ENCODE data around the gene ZDHHC14. TPM values are rescaled to one million over a fixed set of nuclear protein-coding genes. Genes with fewer than 3 reads are reported as not detected.

Gene ZDHHC14
- total RNA-seq, 1 donor, result 7.9 TPM

- TF ChIP-seq, protein P1, sequence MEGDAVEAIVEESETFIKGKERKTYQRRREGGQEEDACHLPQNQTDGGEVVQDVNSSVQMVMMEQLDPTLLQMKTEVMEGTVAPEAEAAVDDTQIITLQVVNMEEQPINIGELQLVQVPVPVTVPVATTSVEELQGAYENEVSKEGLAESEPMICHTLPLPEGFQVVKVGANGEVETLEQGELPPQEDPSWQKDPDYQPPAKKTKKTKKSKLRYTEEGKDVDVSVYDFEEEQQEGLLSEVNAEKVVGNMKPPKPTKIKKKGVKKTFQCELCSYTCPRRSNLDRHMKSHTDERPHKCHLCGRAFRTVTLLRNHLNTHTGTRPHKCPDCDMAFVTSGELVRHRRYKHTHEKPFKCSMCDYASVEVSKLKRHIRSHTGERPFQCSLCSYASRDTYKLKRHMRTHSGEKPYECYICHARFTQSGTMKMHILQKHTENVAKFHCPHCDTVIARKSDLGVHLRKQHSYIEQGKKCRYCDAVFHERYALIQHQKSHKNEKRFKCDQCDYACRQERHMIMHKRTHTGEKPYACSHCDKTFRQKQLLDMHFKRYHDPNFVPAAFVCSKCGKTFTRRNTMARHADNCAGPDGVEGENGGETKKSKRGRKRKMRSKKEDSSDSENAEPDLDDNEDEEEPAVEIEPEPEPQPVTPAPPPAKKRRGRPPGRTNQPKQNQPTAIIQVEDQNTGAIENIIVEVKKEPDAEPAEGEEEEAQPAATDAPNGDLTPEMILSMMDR (IDR thresholded peaks at IDR 0.05; ENCODE audit: insufficient read depth, low read length), result no peak
- H3K4me3 ChIP-seq (ENCODE audit: low read depth, low read length), result no peak overlapping the region
- peak; percentile 28 for DNase-seq (ENCODE audit: low read depth)
These were observed 223.8 kb downstream of the ZDHHC14 start for GRCh38 chr6:157604816-157605215.

DNA sequence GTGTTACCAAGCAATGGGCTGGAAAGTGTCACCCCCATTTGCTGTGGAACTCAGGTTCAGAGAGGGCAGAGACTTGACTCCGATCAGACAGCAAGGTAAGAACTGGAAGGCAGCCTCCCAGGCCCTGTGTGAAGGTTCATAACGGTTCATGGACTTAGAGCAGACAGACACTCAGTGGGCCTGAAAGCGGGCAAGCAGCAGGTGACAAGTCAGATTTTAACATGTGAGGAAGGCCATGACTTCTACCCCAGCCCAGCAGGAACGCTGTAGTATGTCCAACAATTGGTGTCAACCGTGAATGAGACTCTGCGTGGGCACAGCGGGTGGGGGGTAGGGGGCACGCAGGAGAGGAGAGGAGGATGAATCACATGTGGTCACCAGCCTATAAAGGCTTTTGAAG is 224.5 kb downstream of the ZDHHC14 start:
- no peak overlapping the region for H3K4me3 ChIP-seq (ENCODE audit: low read depth, low read length)
- DNase-seq (ENCODE audit: low read depth), result no peak
- TF ChIP-seq, protein P1 (IDR thresholded peaks at IDR 0.05; ENCODE audit: insufficient read depth, low read length), result no peak

GRCh38 chr6:157606516-157606915 is 225.5 kb downstream of the ZDHHC14 start:
- DNase-seq (ENCODE audit: low read depth), result no peak
- TF ChIP-seq, protein P1 (IDR thresholded peaks at IDR 0.05; ENCODE audit: insufficient read depth, low read length), result no peak
- no peak overlapping the region for H3K4me3 ChIP-seq (ENCODE audit: low read depth, low read length)

DNA sequence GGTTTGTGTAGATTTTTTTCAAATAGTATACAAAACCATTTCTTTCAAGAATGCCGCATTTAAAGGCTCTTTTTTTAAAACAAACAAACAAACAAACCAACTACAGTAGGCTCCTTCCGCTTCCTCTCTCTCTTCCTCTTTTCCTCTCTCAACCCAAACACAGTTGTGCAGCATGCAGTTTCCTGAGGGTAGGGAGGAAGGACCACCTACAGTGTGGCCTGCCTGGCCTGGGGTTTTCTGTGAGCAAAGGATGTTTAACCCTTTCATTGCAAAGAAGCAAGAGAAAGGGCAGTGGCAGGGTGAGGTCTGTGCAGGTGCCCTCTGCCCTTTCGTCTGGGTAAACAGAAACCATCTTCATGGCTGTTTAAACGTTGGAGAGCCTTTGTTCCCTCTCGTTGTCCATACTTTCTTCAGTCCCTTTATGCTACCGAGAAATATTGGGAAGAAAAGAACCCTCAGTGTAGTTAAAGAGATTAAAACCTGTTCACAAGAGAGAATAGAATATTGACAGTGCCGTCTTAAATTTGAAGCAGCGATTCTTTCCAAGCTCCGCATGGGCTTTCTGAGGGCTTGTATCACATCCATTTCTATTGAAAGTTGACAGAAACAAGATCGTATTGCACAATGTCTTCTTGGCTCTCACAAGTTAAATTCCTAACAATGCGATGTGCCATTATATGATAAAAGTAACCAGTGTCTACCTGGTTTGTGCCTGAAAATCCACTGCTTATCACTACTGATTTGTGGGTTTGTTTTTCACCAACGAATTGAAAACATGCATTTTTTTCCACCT is 226.5 kb downstream of the ZDHHC14 start:
- no peak overlapping the region for H3K4me3 ChIP-seq (ENCODE audit: low read depth, low read length)
- no peak for DNase-seq (ENCODE audit: low read depth)
- TF ChIP-seq, protein P1 (IDR thresholded peaks at IDR 0.05; ENCODE audit: insufficient read depth, low read length), result no peak

DNA sequence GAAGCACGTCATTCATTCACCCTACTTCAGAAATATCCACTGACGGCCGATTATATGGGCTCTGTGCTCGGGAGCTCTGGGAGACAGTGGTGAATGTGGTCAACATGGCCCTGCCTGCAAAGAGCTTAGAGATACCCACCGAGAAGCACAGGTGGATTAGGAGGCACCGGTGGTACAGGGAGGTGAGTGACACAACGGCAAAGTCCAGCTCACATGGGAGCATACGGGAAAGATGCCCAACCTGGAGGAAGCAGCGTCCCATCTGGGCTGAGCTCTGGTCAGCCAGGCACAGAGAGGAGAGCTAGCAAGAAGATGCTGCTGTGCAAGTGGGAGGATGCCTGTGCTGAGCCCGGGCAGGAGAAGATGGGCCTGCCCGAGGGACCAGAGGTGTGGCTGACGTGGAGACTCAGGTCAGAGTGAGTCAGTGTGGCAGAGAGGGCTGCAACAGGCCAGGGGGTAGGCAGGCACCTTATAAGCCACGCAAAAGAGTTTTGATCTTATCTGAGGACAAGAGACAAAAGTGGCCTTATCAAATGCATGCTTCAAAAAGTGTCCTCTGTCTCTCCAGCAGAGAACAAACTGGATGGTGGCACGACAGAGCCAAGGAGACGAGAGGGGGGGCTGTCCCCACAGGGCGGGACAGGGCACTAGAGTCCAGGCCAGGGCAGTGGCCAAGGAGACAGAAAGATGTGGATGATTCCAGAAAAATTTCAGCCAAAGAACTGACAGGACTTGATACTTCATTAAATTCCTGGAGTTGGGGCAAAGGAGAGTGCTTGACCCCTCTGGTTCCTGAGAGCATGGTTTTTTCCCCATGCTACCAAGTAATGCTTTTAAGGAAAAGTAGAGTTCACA is 227.5 kb downstream of the ZDHHC14 start:
- TF ChIP-seq, protein P1 (IDR thresholded peaks at IDR 0.05; ENCODE audit: insufficient read depth, low read length), result no peak
- no peak for DNase-seq (ENCODE audit: low read depth)
- H3K4me3 ChIP-seq (ENCODE audit: low read depth, low read length), result no peak overlapping the region

DNA sequence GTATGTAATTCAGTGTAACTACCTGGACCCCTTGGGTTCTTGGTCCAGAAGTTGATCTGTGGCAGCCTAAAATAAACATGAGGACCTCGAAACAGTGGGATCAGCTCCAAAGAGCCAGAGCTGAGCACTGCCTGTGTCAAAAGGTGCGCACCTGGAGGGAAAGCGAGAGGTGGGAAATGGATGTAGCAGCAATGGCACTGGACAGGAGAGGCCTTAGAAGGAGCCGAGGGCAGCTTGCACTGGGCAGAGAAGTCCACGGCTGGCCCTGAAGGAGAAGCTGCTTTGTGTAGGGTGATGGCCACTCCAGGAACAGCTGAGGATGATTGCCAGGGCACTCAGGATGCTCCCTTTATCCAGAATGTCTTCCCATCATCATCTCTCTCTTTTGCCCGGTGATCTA is 228.1 kb downstream of the ZDHHC14 start:
- TF ChIP-seq, protein P1 (IDR thresholded peaks at IDR 0.05; ENCODE audit: insufficient read depth, low read length), result no peak
- no peak for DNase-seq (ENCODE audit: low read depth)
- no peak overlapping the region for H3K4me3 ChIP-seq (ENCODE audit: low read depth, low read length)
